ENCODE measurements around the gene SLC27A4. TPM values are rescaled to one million over a fixed set of nuclear protein-coding genes. Genes with fewer than 3 reads are reported as not detected.

The SLC27A4 gene
- total RNA-seq (ENCODE audit: insufficient read depth, low replicate concordance): 8.9 TPM

DNA sequence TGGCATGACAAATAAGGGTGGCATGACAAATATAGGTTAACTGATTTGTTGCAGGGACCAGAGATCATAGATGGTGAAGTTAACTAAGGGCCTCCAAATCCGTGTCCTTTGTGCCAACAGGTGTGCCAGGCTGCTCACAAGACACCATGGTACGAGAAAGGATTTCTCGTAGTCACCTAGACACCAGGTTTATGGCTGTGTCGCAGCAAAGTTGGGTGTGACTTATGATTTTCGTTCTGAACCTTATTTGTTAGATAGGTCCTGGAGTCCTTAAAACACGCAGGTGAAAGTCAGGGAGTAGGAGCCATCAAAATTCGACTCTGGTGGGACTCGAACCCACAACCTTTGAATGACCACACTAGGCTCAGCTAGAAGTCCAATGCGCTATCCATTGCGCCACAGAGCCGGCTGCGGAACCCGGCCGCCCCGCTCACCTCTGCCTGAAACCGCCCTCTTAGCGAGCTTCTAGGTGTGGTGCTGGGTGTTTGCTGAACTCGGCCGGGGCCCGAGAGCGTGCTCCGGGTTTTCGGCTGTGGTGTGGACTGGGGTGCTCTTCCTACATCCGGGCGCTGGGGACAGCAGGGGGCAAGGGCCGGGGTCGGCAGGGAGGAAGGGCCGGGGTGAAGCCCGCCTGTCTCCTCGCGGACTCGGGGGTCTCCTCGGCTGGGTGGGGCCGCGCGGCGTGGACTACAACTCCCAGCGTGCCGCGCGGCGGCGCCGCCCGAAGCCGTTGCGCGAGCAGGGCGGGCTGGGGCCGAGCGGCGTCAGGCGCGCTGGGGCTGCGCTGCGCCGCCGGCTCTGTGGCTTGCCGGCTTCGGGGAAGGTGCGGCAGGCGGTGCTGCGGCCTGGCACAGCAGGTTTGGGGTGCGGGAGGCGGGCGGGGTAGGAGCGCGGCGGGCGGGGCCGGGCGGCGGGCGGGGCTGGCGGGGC lies at the start of gene SLC27A4:
Gene SLC27A4, plus strand, starts transcription at position 767 of the 930 bp plus-strand sequence. CDS start 2,606 bp downstream, outside the sequence.
- peak; percentile 71 for DNase-seq (ENCODE audit: low spot score)

- DNase-seq (ENCODE audit: low spot score): no peak
Observed at GRCh38 chr9:128292009-128292408, 48.3 kb upstream of the SLC27A4 start.

DNA sequence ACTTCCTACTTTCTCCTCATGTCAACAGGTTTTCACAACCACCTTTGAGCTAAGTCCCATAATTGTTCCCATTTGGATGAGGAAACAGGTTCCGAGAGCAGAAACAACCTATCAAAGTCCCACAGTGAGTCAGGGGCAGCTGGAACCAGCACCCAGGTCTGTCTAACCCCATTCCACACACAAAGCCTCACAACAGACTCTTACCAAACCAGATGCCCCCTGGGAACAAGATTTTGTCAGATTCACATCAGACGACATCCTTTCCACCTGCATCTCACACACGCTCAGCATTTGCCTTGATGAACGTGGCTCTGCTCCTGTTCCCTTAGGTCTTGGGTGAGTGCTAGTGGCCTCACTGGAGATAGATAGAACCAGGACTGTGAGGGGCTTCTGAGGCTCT lies 47.2 kb upstream of the SLC27A4 start:
- DNase-seq (ENCODE audit: low spot score): no peak

DNA sequence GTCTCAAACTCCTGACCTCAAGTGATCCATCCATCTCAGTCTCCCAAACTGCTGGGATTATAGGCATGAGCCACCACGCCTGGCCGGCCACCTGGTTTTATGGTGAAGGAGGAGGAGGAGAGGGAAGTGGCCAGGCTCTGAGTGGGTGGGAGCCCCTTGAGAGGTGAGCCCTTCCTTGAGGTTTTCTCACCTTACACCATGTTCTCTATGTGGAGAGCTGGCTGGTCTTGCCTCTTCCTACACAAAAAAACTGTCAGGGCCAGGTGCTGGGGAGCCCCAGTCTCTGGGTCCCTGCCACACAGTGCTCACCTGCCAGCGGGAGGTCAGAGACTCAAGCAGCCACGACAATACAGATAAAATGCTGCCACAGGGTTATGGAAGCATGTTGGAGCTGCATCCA lies 46.2 kb upstream of the SLC27A4 start:
- no peak for DNase-seq (ENCODE audit: low spot score)

DNA sequence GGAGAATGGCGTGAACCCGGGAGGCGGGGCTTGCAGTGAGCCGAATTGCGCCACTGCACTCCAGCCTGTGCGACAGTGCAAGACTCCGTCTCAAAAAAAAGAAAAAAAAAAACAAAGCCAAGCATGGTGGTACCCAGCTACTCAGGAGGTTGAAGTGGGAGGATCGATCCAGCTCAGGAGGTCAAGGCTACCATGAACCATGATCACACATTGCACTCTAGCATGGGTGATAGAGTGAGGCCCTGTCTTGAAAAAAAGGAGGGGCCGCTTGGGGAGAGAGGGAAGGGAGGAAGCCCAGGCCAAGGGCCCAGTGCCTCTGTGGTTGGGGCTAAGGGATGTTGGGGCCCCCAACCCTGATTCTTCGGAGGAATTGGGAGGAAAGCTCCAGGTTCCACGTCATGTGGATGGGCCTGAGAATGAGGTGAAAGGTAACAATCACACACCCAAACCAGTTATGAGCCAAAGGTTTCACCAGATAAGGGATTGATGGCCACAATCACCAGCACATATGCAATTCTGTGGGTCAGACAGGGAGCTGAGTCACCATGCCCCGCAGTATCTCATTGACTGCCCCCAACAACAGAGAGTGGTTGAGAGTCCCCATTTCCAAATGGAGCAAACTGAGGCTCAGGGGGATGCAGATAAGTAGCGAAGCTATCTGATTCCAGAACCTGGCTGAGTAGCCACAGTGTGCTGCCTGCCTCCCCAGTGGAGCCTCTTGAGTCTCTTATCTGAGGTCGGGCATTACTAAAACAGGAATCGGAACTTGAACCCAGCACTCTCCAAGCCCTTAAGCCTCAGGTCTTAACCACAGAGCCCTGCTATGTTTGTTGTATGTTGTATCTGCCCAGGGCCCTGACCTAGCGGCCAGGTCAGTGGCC lies 43.7 kb upstream of the SLC27A4 start:
- no peak for DNase-seq (ENCODE audit: low spot score)

DNA sequence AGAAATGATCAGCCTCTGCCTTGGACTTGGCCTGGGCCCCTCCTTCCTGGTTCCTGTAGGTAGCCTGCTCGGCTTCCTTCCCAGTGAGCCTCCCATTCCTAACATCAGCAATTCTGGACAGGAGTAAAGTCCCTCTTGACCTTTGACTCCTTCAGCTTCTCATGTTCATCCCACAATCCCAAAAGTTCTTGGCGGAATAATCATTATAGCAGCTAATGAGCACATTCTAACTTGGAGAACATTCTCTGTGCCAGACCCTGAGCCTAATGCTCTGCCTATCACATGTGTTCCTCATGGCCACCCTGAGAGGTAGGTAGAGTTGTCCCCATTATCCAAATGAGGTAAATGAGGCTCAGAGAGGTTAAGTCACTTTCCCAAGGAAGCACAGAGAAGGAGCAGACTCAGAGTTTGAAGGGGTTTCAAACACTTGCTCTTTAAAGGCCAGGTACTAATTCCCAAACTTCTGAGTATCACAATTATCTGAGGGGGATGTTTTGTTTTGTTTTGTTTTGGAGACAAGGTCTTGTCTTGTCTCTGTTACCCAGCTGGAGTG lies 43.0 kb upstream of the SLC27A4 start:
- DNase-seq (ENCODE audit: low spot score): no peak

DNA sequence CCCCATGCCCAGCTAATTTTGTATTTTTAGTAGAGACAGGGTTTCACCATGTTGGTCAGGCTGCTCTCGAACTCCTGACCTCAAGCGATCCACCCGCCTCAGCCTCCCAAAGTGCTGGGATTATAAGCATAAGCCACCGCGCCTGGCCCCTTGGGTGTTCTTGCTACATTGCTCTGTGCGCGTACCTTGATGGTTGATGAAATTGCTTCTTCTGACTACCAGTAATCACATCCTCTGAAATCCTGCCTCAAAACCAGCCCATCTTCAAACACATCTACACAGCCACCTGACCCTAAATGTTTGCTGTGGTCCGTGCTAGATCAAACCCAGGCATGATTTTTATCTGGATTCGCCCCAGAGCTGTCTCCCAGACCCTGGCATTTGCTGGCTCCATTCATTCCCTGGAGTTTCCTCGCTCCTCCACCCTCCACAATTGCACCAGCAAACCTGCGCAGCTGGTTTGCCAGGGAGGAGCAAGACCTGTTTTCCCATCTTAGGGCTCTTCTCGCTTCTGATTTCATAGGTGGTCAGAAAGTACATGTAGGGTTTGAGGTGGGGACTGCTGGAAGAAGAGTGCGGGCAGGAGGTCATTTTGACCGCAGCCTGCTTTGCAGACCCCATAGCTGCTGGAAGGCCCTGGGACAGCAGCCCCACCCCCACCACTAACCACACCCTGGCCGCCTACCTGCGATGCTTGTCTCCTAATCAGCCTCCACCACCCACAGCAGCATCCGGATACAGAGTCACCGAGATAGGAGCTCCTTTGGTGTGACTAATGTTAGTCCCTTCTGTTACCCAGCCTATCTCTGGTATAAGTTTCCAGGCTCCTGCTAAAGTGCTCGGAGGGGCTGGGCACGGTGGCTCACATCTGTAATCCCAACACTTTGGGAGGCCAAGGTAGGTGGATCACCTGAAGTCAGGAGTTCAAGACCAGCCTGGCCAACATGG lies 41.5 kb upstream of the SLC27A4 start:
- no peak for DNase-seq (ENCODE audit: low spot score)

GRCh38 chr9:128304136-128304970 lies 36.0 kb upstream of the SLC27A4 start:
- no peak for DNase-seq (ENCODE audit: low spot score)

- no peak for DNase-seq (ENCODE audit: low spot score)
Observed at GRCh38 chr9:128304971-128305288, 35.4 kb upstream of the SLC27A4 start.

GRCh38 chr9:128309551-128309950 lies 30.8 kb upstream of the SLC27A4 start:
- DNase-seq (ENCODE audit: low spot score): no peak

DNA sequence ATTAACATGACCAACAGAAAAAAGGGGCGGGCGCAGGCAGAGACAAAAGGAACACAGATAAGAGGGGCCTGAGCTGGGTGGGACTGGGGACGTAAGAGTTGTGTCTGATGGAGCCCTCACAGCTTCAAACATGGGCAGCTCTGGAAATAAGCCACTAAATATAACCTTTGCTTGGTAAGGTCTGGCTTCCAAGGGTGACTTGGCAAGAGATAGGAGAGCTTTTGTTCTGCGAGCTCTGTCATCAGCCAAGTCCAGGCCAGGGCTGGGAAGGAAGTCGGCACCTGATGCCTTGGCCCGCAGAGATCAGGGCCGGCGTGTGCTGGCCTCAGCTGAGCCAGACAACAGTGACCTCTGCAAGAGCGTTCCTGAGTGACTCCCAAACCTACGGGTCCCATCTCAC lies 29.9 kb upstream of the SLC27A4 start:
- no peak for DNase-seq (ENCODE audit: low spot score)

GRCh38 chr9:128314697-128315096 lies 25.6 kb upstream of the SLC27A4 start:
- no peak for DNase-seq (ENCODE audit: low spot score)

DNA sequence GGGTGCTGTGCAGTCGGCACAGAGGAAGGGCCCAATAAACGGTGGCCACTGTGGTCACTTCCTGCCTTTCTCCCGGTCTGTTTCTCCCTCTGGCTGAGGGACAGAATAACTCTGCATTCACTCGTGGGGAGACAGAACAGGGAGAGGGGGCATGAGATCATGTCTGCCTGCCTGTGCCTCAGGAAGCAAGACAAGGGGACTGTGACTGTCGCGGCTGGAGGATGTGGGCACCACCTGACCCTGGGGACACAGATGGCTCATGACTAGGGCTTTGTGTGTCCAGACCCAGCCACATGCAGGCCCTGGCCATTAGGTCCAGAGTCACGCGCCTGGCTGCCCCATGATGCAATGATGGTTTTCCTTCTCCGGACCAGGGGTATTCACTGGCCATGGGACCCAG lies 23.9 kb upstream of the SLC27A4 start:
- no peak for DNase-seq (ENCODE audit: low spot score)

DNA sequence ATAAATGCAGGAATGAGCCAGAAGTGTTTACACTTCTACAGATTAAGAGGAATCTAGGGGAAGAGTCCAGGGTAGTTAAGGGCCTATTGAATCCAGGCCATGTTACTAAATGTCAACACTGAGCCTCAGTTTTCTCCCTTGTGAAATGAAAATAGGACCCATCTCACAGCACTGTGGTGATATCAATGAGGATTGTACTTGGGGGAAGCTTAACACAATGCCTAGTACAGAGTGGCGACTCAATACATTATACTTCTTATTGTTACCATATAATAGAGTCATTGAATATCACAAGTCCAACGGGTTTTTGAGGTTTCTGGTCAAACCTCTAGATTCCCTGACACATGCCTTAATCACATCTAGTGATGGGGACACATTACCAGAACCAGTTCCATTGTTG lies 22.7 kb upstream of the SLC27A4 start:
- DNase-seq (ENCODE audit: low spot score): no peak

DNA sequence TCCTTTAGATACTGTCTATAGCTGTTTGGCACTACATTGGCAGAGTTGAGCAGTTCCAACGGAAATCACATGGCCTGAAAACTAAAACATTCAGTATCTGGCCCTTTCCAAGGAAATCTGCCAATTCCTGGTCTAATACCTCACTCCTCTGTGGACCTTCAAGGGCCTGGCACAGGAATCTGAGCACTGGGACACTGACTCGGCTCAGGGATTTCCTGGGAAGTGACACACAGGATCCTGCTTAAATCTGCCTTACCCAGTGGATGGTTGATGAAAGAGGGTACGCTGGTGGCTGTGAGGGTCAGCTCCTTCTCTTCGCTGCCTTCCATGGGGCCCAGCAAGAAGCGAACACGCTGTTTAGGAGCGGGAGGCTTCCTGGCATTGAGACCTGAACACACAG lies 19.0 kb upstream of the SLC27A4 start:
- no peak for DNase-seq (ENCODE audit: low spot score)

- no peak for DNase-seq (ENCODE audit: low spot score)
Observed at GRCh38 chr9:128321879-128322403, 18.4 kb upstream of the SLC27A4 start.

DNA sequence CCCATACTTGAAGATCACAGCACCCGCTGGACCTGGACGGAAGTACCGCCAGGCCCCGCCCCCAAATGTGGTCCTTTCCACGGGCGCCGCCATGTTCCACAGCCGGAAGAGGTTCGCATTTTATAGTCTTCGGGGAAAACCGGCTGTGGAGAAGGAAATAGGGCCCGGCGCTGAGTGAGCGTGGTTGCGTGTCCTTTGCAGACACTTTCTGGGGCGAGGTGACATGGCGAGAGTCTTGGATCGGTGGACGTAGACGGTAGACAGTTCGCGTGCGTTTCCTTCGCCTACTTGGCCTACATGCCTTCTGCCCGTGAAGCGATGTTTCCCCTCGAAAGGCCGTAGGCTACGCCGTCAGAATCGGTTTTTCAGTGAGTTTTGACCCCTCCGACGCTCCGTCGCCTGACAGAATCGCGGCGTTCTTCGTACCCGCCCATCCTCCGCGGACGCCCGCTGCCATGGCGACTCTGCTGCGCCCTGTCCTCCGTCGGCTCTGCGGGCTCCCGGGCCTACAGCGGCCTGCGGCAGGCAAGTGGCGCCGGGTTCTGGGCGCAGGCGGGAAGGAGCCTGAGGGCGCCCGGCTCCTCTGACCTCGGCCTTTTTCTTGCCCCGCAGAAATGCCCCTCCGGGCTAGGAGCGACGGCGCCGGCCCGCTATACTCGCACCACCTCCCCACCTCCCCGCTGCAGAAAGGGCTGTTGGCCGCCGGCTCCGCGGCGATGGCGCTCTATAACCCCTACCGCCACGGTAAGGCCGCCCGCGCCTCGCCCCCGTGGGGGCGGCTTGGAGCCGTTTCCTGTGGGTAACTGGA lies 17.7 kb upstream of the SLC27A4 start, which contains the start of the genes COQ4 and TRUB2:
Gene COQ4, plus strand, starts transcription at position 436 of the 808 bp plus-strand sequence. Its CDS starts 20 bp downstream, at position 456.
Gene TRUB2, minus strand, starts transcription at position 44 of the 808 bp plus-strand sequence. Its CDS starts 39 bp downstream, at position 5.
- DNase-seq (ENCODE audit: low spot score): peak; percentile 98

DNA sequence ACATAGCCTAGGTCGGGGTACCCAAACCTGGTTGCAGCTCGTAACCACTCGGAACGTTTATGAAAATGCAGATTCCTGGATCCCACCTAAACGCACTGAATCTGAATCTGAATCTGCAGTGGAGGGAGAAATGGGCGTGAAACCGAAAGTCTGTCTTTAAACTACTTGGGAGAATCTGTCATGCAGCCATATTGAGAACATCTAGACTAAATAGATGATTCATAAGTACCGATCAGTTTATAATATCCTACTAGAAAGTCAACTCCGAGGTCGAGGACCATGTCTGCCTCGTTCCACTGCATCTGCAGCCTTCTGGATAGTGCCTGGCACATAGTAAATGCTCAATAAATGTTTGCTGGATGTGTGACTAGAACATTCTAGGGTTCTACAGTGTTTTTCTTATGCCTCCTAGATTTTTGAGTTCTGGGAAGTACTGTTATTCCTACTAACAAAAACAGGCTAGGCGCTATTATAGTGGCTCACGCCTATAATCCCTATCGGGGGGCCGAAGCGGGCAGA lies 17.1 kb upstream of the SLC27A4 start:
- no peak for DNase-seq (ENCODE audit: low spot score)

- DNase-seq (ENCODE audit: low spot score): no peak
Observed at GRCh38 chr9:128323791-128324190, 16.5 kb upstream of the SLC27A4 start.
